WTC11 (cell line): ENCODE data around the gene TMEFF1. TPM values are rescaled to one million over a fixed set of nuclear protein-coding genes. Genes with fewer than 3 reads are reported as not detected.

ENCODE experiments used
- ATAC-seq: fragments of 200-7000 bp; cut with Tn5 transposase; 2 replicates; pipeline ENCODE4 v1.10.0; 2021; ENCODE audit warnings: mild to moderate bottlenecking, moderate library complexity
- CTCF ChIA-PET: fragments of 300-600 bp; sonication (Branson Sonifier 250); formaldehyde crosslinking; loops from one replicate; lab custom pipeline; 2021; ENCODE audit warnings: antibody characterized with exemption; lab: Charles Lee
- POLR2A ChIA-PET: fragments of 350-600 bp; sonication (Branson Sonifier 250); formaldehyde crosslinking; loops from one replicate; lab custom pipeline; 2021; ENCODE audit warnings: antibody characterized with exemption; lab: Charles Lee
- DNase-seq: peaks from one replicate; pipeline ENCODE4 v3.0.0; 2021; ENCODE audit warnings: low spot score
- H3K27ac Mint-ChIP-seq: 2 replicates; pipeline ENCODE4 v1.8.0; 2021; ENCODE audit warnings: mixed read lengths
- H3K27me3 Mint-ChIP-seq: 2 replicates; pipeline ENCODE4 v1.8.0; 2021; ENCODE audit warnings: low read depth, mild to moderate bottlenecking, moderate library complexity, mixed read lengths
- H3K36me3 Mint-ChIP-seq: 2 replicates; pipeline ENCODE4 v1.8.0; 2021; ENCODE audit warnings: mixed read lengths
- H3K4me1 Mint-ChIP-seq: 2 replicates; pipeline ENCODE4 v1.8.0; 2022; ENCODE audit warnings: mixed read lengths
- H3K4me3 Mint-ChIP-seq: 2 replicates; pipeline ENCODE4 v1.8.0; 2021; ENCODE audit warnings: mild to moderate bottlenecking, moderate library complexity, mixed read lengths
- H3K9me3 Mint-ChIP-seq: 2 replicates; pipeline ENCODE4 v1.8.0; 2021; ENCODE audit warnings: mixed read lengths
- CDX4 ChIP-seq: fragments of 250-450 bp; sonication (Bioruptor Pico); IDR thresholded peaks from 2 replicates; pipeline ENCODE4 v1.9.0; 2021; ENCODE audit warnings: moderate library complexity, mild to moderate bottlenecking, inconsistent platforms, borderline replicate concordance
- FOXJ3 ChIP-seq: sonication (generic); formaldehyde crosslinking; IDR thresholded peaks from 2 replicates; pipeline ENCODE4 v1.9.0; 2021; ENCODE audit warnings: missing genetic modification reagents, mild to moderate bottlenecking, borderline replicate concordance
- HMGA2 ChIP-seq: fragments of 250-450 bp; sonication (Bioruptor Pico); IDR thresholded peaks from 2 replicates; pipeline ENCODE4 v1.4.0; 2021; ENCODE audit warnings: mild to moderate bottlenecking, moderate library complexity
- IRF1 ChIP-seq: sonication (generic); formaldehyde crosslinking; IDR thresholded peaks from 2 replicates; pipeline ENCODE4 v1.8.0; 2023; ENCODE audit warnings: missing genetic modification reagents
- IRF2 ChIP-seq: sonication (generic); formaldehyde crosslinking; IDR thresholded peaks from 2 replicates; pipeline ENCODE4 v1.8.0; 2022; ENCODE audit warnings: low read depth, missing genetic modification reagents, borderline replicate concordance
- MYBL2 ChIP-seq: sonication (generic); formaldehyde crosslinking; IDR thresholded peaks from 2 replicates; pipeline ENCODE4 v1.8.1; 2023; ENCODE audit warnings: mild to moderate bottlenecking, moderate library complexity, missing genetic modification reagents
- NFATC4 ChIP-seq: fragments of 250-450 bp; sonication (Bioruptor Pico); IDR thresholded peaks from 2 replicates; pipeline ENCODE4 v1.9.0; 2021; ENCODE audit warnings: mild to moderate bottlenecking
- NFE2L1 ChIP-seq: sonication (generic); formaldehyde crosslinking; IDR thresholded peaks from 2 replicates; pipeline ENCODE4 v1.8.1; 2023; ENCODE audit warnings: missing genetic modification reagents
- NR1H2 ChIP-seq: sonication (generic); formaldehyde crosslinking; IDR thresholded peaks from 2 replicates; pipeline ENCODE4 v1.9.0; 2021; ENCODE audit warnings: mild to moderate bottlenecking, moderate library complexity, missing genetic modification reagents
- TEAD1 ChIP-seq: sonication (generic); formaldehyde crosslinking; IDR thresholded peaks from 2 replicates; pipeline ENCODE4 v1.8.0; 2022; ENCODE audit warnings: mild to moderate bottlenecking, missing genetic modification reagents
- TP53 ChIP-seq: sonication (generic); formaldehyde crosslinking; IDR thresholded peaks from 2 replicates; pipeline ENCODE4 v1.8.1; 2023; ENCODE audit warnings: mild to moderate bottlenecking, missing genetic modification reagents
- ZNF425 ChIP-seq: fragments of 250-450 bp; sonication (Bioruptor Pico); conservative IDR thresholded peaks from 2 replicates; pipeline ENCODE4 v1.9.0; 2021; ENCODE audit warnings: mild to moderate bottlenecking
- ZNF532 ChIP-seq: fragments of 250-450 bp; sonication (Bioruptor Pico); IDR thresholded peaks from 2 replicates; pipeline ENCODE4 v1.9.0; 2021; ENCODE audit warnings: mild to moderate bottlenecking, borderline replicate concordance
- ZSCAN18 ChIP-seq: fragments of 250-450 bp; sonication (Bioruptor Pico); IDR thresholded peaks from 2 replicates; pipeline ENCODE4 v2.1.2; 2022; ENCODE audit warnings: mild to moderate bottlenecking, moderate library complexity
- total RNA-seq: library from RNA; stranded (reverse); gene quantifications from 3 replicates; pipeline ENCODE4 v1.2.3, GENCODE V29; 2021
- TF ChIP-seq, protein P1 (sequence below): fragments of 250-450 bp; sonication (Bioruptor Pico); IDR thresholded peaks from 2 replicates; pipeline ENCODE4 v1.8.0; 2021; ENCODE audit warnings: mild to moderate bottlenecking
- TF ChIP-seq, protein P2 (sequence below): sonication (generic); formaldehyde crosslinking; IDR thresholded peaks from 2 replicates; pipeline ENCODE4 v1.8.0; 2023; ENCODE audit warnings: mild to moderate bottlenecking, missing genetic modification reagents
- TF ChIP-seq, protein P3 (sequence below): sonication (generic); formaldehyde crosslinking; IDR thresholded peaks from 2 replicates; pipeline ENCODE4 v1.8.1; 2023; ENCODE audit warnings: mild to moderate bottlenecking, missing genetic modification reagents, borderline replicate concordance
- TF ChIP-seq, protein P4 (sequence below): sonication (generic); formaldehyde crosslinking; IDR thresholded peaks from 2 replicates; pipeline ENCODE4 v1.8.0; 2022; ENCODE audit warnings: mild to moderate bottlenecking, missing genetic modification reagents

Gene TMEFF1
- total RNA-seq, 1 experiment from 2014 or later: 62.7 TPM

GRCh38 chr9:100452894-100453293 is 20.1 kb upstream of the TMEFF1 start:
- ATAC-seq (no peak), DNase-seq (no peak)
- Mint-ChIP-seq H3K9me3 (no peaks in the 10 kb centered on the region), H3K36me3 (peaks cover 15% of the 10 kb centered on the region), H3K4me3 (no peak overlapping the region), H3K27ac (no peak overlapping the region), H3K4me1 (no peaks in the 10 kb centered on the region), H3K27me3 (no peaks in the 10 kb centered on the region)
- ChIA-PET CTCF (no interaction called here), POLR2A (no interaction called here)
- no peak for TF ChIP-seq NR1H2
- TF ChIP-seq, protein P1, sequence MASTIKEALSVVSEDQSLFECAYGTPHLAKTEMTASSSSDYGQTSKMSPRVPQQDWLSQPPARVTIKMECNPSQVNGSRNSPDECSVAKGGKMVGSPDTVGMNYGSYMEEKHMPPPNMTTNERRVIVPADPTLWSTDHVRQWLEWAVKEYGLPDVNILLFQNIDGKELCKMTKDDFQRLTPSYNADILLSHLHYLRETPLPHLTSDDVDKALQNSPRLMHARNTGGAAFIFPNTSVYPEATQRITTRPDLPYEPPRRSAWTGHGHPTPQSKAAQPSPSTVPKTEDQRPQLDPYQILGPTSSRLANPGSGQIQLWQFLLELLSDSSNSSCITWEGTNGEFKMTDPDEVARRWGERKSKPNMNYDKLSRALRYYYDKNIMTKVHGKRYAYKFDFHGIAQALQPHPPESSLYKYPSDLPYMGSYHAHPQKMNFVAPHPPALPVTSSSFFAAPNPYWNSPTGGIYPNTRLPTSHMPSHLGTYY (CRISPR knock-in tag): no peak
- no peak for TF ChIP-seq FOXJ3 (CRISPR knock-in tag)
- TF ChIP-seq, protein P2, sequence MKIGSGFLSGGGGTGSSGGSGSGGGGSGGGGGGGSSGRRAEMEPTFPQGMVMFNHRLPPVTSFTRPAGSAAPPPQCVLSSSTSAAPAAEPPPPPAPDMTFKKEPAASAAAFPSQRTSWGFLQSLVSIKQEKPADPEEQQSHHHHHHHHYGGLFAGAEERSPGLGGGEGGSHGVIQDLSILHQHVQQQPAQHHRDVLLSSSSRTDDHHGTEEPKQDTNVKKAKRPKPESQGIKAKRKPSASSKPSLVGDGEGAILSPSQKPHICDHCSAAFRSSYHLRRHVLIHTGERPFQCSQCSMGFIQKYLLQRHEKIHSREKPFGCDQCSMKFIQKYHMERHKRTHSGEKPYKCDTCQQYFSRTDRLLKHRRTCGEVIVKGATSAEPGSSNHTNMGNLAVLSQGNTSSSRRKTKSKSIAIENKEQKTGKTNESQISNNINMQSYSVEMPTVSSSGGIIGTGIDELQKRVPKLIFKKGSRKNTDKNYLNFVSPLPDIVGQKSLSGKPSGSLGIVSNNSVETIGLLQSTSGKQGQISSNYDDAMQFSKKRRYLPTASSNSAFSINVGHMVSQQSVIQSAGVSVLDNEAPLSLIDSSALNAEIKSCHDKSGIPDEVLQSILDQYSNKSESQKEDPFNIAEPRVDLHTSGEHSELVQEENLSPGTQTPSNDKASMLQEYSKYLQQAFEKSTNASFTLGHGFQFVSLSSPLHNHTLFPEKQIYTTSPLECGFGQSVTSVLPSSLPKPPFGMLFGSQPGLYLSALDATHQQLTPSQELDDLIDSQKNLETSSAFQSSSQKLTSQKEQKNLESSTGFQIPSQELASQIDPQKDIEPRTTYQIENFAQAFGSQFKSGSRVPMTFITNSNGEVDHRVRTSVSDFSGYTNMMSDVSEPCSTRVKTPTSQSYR (CRISPR knock-in tag): no peak
- TF ChIP-seq, protein P3, sequence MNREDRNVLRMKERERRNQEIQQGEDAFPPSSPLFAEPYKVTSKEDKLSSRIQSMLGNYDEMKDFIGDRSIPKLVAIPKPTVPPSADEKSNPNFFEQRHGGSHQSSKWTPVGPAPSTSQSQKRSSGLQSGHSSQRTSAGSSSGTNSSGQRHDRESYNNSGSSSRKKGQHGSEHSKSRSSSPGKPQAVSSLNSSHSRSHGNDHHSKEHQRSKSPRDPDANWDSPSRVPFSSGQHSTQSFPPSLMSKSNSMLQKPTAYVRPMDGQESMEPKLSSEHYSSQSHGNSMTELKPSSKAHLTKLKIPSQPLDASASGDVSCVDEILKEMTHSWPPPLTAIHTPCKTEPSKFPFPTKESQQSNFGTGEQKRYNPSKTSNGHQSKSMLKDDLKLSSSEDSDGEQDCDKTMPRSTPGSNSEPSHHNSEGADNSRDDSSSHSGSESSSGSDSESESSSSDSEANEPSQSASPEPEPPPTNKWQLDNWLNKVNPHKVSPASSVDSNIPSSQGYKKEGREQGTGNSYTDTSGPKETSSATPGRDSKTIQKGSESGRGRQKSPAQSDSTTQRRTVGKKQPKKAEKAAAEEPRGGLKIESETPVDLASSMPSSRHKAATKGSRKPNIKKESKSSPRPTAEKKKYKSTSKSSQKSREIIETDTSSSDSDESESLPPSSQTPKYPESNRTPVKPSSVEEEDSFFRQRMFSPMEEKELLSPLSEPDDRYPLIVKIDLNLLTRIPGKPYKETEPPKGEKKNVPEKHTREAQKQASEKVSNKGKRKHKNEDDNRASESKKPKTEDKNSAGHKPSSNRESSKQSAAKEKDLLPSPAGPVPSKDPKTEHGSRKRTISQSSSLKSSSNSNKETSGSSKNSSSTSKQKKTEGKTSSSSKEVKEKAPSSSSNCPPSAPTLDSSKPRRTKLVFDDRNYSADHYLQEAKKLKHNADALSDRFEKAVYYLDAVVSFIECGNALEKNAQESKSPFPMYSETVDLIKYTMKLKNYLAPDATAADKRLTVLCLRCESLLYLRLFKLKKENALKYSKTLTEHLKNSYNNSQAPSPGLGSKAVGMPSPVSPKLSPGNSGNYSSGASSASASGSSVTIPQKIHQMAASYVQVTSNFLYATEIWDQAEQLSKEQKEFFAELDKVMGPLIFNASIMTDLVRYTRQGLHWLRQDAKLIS (CRISPR knock-in tag): no peak
- TF ChIP-seq, protein P4, sequence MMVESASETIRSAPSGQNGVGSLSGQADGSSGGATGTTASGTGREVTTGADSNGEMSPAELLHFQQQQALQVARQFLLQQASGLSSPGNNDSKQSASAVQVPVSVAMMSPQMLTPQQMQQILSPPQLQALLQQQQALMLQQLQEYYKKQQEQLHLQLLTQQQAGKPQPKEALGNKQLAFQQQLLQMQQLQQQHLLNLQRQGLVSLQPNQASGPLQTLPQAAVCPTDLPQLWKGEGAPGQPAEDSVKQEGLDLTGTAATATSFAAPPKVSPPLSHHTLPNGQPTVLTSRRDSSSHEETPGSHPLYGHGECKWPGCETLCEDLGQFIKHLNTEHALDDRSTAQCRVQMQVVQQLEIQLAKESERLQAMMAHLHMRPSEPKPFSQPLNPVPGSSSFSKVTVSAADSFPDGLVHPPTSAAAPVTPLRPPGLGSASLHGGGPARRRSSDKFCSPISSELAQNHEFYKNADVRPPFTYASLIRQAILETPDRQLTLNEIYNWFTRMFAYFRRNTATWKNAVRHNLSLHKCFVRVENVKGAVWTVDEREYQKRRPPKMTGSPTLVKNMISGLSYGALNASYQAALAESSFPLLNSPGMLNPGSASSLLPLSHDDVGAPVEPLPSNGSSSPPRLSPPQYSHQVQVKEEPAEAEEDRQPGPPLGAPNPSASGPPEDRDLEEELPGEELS (CRISPR knock-in tag): no peak
- no peak for TF ChIP-seq IRF2 (CRISPR knock-in tag)
- no peak for TF ChIP-seq HMGA2
- no peak for TF ChIP-seq IRF1 (CRISPR knock-in tag)
- no peak for TF ChIP-seq NFE2L1
- no peak for TF ChIP-seq TEAD1 (CRISPR knock-in tag)
- no peak for TF ChIP-seq ZNF532
- no peak for TF ChIP-seq ZNF425 (CRISPR knock-in tag)
- TF ChIP-seq NFATC4 (CRISPR knock-in tag): no peak
- no peak for TF ChIP-seq MYBL2 (CRISPR knock-in tag)
- no peak for TF ChIP-seq TP53 (CRISPR knock-in tag)
- no peak for TF ChIP-seq ZSCAN18
- TF ChIP-seq CDX4 (CRISPR knock-in tag): no peak
